Testis (tissue), 2 donors: ENCODE measurements around the gene DGKZ.

Experiments used
- POLR2A ChIP-seq: fragments of 450-650 bp; IDR thresholded peaks from one replicate; pipeline ENCODE4 v1.6.1; 2017; ENCODE audit warnings: antibody characterized with exemption, mild to moderate bottlenecking, moderate library complexity
- TF ChIP-seq, protein P1 (sequence below), 3 experiments: fragments of 450-650 bp in 2 of 3; fragments of 200-600 bp in 1 of 3; sonication (generic) in 1 of 3; IDR thresholded peaks; one replicate each; pipeline ENCODE4 v1.5.1; 2016 to 2019; ENCODE audit warnings: antibody characterized with exemption in 3 of 3, mild to moderate bottlenecking in 2 of 3, moderate library complexity in 1 of 3

DNA sequence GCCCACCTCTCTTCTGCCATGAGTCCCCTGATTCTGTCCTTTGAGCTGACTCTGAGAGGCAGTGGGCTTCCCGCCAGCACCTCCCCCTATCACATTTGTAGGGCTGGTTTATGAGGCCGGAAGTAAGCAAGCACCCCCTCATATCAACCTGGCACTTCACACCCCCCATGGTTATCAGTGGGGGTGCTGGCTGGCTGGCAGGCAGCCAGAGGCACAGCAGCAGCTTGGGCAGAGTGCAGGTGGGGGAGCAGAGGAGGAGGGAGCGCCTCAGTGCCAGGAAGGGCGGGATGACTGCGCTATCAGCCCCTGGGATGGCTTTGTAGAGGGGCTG is 67.2 kb downstream of the DGKZ start:
- TF ChIP-seq, protein P1, sequence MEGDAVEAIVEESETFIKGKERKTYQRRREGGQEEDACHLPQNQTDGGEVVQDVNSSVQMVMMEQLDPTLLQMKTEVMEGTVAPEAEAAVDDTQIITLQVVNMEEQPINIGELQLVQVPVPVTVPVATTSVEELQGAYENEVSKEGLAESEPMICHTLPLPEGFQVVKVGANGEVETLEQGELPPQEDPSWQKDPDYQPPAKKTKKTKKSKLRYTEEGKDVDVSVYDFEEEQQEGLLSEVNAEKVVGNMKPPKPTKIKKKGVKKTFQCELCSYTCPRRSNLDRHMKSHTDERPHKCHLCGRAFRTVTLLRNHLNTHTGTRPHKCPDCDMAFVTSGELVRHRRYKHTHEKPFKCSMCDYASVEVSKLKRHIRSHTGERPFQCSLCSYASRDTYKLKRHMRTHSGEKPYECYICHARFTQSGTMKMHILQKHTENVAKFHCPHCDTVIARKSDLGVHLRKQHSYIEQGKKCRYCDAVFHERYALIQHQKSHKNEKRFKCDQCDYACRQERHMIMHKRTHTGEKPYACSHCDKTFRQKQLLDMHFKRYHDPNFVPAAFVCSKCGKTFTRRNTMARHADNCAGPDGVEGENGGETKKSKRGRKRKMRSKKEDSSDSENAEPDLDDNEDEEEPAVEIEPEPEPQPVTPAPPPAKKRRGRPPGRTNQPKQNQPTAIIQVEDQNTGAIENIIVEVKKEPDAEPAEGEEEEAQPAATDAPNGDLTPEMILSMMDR (IDR thresholded peaks at IDR 0.05) = no peak
- TF ChIP-seq POLR2A = no peak
